B cell (primary cell): Measurements from ENCODE around the gene MEIS3. TPM values are rescaled to one million over a fixed set of nuclear protein-coding genes. Genes with fewer than 3 reads are reported as not detected.

ENCODE experiments used
- ATAC-seq: fragments of 200-7000 bp; cut with Tn5 transposase; one replicate; pipeline ENCODE4 v1.10.0; 2021; ENCODE audit warnings: low read depth, mild to moderate bottlenecking, moderate number of reproducible peaks, moderate library complexity
- CTCF ChIA-PET: fragments of 350-600 bp; sonication (Branson Sonifier 250); formaldehyde crosslinking; loops from one replicate; lab custom pipeline; 2021; ENCODE audit warnings: antibody characterized with exemption, inconsistent platforms; lab: Charles Lee
- POLR2A ChIA-PET: fragments of 350-600 bp; sonication (Branson Sonifier 250); formaldehyde crosslinking; loops from one replicate; lab custom pipeline; 2021; ENCODE audit warnings: antibody characterized with exemption; lab: Charles Lee
- DNase-seq: peaks from one replicate; pipeline ENCODE4 v3.0.0; 2013
- H2AFZ ChIP-seq: 2 replicates; pipeline ENCODE4 v1.6.1; 2012; ENCODE audit warnings: mild to moderate bottlenecking, low read depth, low read length; ENCODE audit not compliant: insufficient read depth, poor library complexity, severe bottlenecking
- H3K27ac ChIP-seq, 2 donors: 1 replicate in 1 of 2; 2 replicates in 1 of 2; pipeline ENCODE4 v1.5.1; 2012 to 2013; ENCODE audit warnings: low read length in 2 of 2, mild to moderate bottlenecking in 2 of 2, moderate library complexity in 1 of 2
- H3K27me3 ChIP-seq, 4 experiments: fragments of 200-600 bp in 1 of 4; sonication (generic) in 1 of 4; replicated peaks in 1 of 4; 1 replicate in 2 of 4; 2 replicates in 2 of 4; pipeline versions ENCODE4 v1.6.1 to v1.7.0; 2013 to 2016; ENCODE audit warnings: low read length in 3 of 4, mild to moderate bottlenecking in 2 of 4, mixed read lengths in 1 of 4, moderate library complexity in 1 of 4; ENCODE audit not compliant: insufficient read depth in 4 of 4, control insufficient read depth in 3 of 4; ENCODE audit errors: control extremely low read depth in 1 of 4
- H3K36me3 ChIP-seq, 2 experiments: replicated peaks in 1 of 2; 1 replicate in 1 of 2; 2 replicates in 1 of 2; pipeline versions ENCODE4 v1.6.1 to v1.7.1; 2013; ENCODE audit warnings: low read length in 1 of 2; ENCODE audit not compliant: insufficient read depth in 2 of 2, control insufficient read depth in 1 of 2; ENCODE audit errors: control extremely low read depth in 1 of 2, extremely low read depth in 1 of 2
- H3K4me1 ChIP-seq, 2 donors: fragments of 200-600 bp in 1 of 2; sonication (generic) in 1 of 2; 1 replicate in 1 of 2; 2 replicates in 1 of 2; pipeline versions ENCODE4 v1.5.1 to v1.6.1; 2013 to 2017; ENCODE audit warnings: low read length in 2 of 2; ENCODE audit not compliant: control insufficient read depth in 2 of 2, insufficient read depth in 2 of 2
- H3K4me2 ChIP-seq: replicated peaks from 2 replicates; pipeline ENCODE3; 2012; ENCODE audit warnings: mild to moderate bottlenecking, low read depth, low read length; ENCODE audit not compliant: poor library complexity, severe bottlenecking
- H3K4me3 ChIP-seq, 5 experiments: fragments of 200-600 bp in 1 of 5; sonication (generic) in 1 of 5; 1 replicate in 3 of 5; 2 replicates in 2 of 5; pipeline versions ENCODE4 v1.5.1 to v1.7.0; 2011 to 2016; ENCODE audit warnings: low read length in 4 of 5, mild to moderate bottlenecking in 4 of 5, low read depth in 2 of 5, control low read depth in 1 of 5, moderate library complexity in 1 of 5; ENCODE audit not compliant: insufficient read depth in 1 of 5; ENCODE audit errors: control extremely low read depth in 1 of 5, extremely low read depth in 1 of 5
- H3K79me2 ChIP-seq: fragments of 200-600 bp; sonication (generic); one replicate; pipeline ENCODE4 v1.6.0; 2016; ENCODE audit warnings: low read length; ENCODE audit not compliant: control insufficient read depth, insufficient read depth
- H3K9ac ChIP-seq: fragments of 200-600 bp; sonication (generic); 2 replicates; pipeline ENCODE4 v1.6.1; 2017; ENCODE audit warnings: mild to moderate bottlenecking, low read length, moderate library complexity
- H3K9me3 ChIP-seq, 3 donors: one replicate each; pipeline versions ENCODE4 v1.6.1 to v1.7.1; 2013; ENCODE audit warnings: low read length in 2 of 3; ENCODE audit not compliant: control insufficient read depth in 2 of 3, insufficient read depth in 1 of 3; ENCODE audit errors: control extremely low read depth in 1 of 3
- H4K20me1 ChIP-seq: 2 replicates; pipeline ENCODE4 v1.6.0; 2012; ENCODE audit warnings: mild to moderate bottlenecking, low read length; ENCODE audit not compliant: insufficient read depth, control insufficient read depth, poor library complexity, severe bottlenecking
- H3K27ac Mint-ChIP-seq: one replicate; pipeline ENCODE4 v1.8.0; 2021; ENCODE audit warnings: mixed read lengths
- H3K27me3 Mint-ChIP-seq: one replicate; pipeline ENCODE4 v1.8.0; 2021; ENCODE audit warnings: mixed read lengths
- H3K4me1 Mint-ChIP-seq: one replicate; pipeline ENCODE4 v1.8.0; 2021; ENCODE audit warnings: mixed read lengths
- H3K4me3 Mint-ChIP-seq: one replicate; pipeline ENCODE4 v1.8.0; 2021; ENCODE audit warnings: mixed read lengths
- H3K9me3 Mint-ChIP-seq: one replicate; pipeline ENCODE4 v1.8.0; 2022; ENCODE audit warnings: mixed read lengths; ENCODE audit not compliant: insufficient read depth
- EZH2 ChIP-seq: IDR thresholded peaks from 2 replicates; pipeline ENCODE4 v1.6.1; 2012; ENCODE audit warnings: borderline replicate concordance, low read depth, mild to moderate bottlenecking, moderate library complexity, low read length; ENCODE audit not compliant: insufficient read depth, poor library complexity, severe bottlenecking
- WGBS: methylation state at CpG from one replicate; pipeline ENCODE4 v1.1.5; 2013; ENCODE audit warnings: missing lambda C conversion rate; ENCODE audit not compliant: insufficient coverage; 5-methylcytosine and 5-hydroxymethylcytosine counted together
- intact Hi-C: fragments of 100-400 bp; cut with micrococcal nuclease; formaldehyde crosslinking; loops from one replicate; pipeline ENCODE4 v1.10.0; 2022
- polyA plus RNA-seq: library from polyadenylated mRNA; depleted of rRNA; stranded (reverse); fragments of >200 nt; gene quantifications from 2 replicates; pipeline ENCODE4 v1.2.3, GENCODE V29; 2012
- total RNA-seq, 2 donors: library from RNA; stranded (reverse); fragments of 120-200 nt in 1 of 2; gene quantifications; 1 replicate in 1 of 2; 2 replicates in 1 of 2; pipeline versions ENCODE4 v1.2.3 to v1.2.4, GENCODE V29; 2013 to 2022
- TF ChIP-seq, protein P1 (sequence below): fragments of 200-600 bp; IDR thresholded peaks from one replicate; pipeline ENCODE4 v1.8.0; 2022; ENCODE audit warnings: antibody characterized with exemption, mild to moderate bottlenecking

MEIS3 gene
- total and polyA plus RNA-seq, 2 donors (not counting 1 experiment from before 2014, with no cell fraction given): not detected

DNA sequence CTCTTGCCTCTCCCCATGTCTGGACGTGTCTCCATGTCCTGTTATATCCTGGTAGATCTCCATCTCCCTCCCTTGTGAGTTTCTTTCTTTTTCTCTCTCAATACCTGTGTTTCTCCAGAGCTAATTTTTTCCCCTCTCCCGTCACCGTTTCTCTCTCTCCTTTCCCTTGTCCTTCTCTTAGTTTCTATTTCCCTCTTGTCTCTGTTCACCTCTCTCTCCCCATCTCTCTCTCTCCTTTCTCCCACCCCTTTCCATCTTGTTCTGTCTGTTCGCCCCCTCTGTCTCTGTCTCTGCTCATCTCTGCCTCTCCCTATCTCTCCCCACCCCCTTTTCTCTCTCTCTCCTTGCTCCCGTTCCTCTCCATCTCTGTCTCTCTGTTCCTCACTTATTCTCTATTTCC, 39.3 kb upstream of the MEIS3 start:
- Mint-ChIP-seq H3K27me3 (peaks cover 33% of the 10 kb centered on the region), H3K9me3 (peaks cover 4% of the 10 kb centered on the region), H3K4me1 (no peaks in the 10 kb centered on the region), H3K27ac (no peak overlapping the region), H3K4me3 (no peak overlapping the region)
- Histone ChIP-seq H3K36me3 (no peaks in the 10 kb centered on the region), H3K79me2 (no peaks in the 10 kb centered on the region), H3K27me3 (peaks cover 0 to 48% (median 25%) of the 10 kb centered on the region in 4 experiments), H3K27ac (no peak overlapping the region), H4K20me1 (no peaks in the 10 kb centered on the region), H3K9me3 (peaks cover 0 to 14% (median 6%) of the 10 kb centered on the region in 3 donors), H3K4me2 (no peak overlapping the region), H3K4me3 (no peak overlapping the region), H3K4me1 (no peaks in the 10 kb centered on the region), H3K9ac (no peak overlapping the region), H2AFZ (no peak overlapping the region)
- CTCF ChIA-PET: no interaction called here
- POLR2A ChIA-PET: no interaction called here
- ATAC-seq: no peak
- TF ChIP-seq EZH2: no peak
- TF ChIP-seq, protein P1, sequence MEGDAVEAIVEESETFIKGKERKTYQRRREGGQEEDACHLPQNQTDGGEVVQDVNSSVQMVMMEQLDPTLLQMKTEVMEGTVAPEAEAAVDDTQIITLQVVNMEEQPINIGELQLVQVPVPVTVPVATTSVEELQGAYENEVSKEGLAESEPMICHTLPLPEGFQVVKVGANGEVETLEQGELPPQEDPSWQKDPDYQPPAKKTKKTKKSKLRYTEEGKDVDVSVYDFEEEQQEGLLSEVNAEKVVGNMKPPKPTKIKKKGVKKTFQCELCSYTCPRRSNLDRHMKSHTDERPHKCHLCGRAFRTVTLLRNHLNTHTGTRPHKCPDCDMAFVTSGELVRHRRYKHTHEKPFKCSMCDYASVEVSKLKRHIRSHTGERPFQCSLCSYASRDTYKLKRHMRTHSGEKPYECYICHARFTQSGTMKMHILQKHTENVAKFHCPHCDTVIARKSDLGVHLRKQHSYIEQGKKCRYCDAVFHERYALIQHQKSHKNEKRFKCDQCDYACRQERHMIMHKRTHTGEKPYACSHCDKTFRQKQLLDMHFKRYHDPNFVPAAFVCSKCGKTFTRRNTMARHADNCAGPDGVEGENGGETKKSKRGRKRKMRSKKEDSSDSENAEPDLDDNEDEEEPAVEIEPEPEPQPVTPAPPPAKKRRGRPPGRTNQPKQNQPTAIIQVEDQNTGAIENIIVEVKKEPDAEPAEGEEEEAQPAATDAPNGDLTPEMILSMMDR: no peak
- 36% methylated on average over 5 of the region's 5 CpGs for WGBS
- intact Hi-C loops: no loop called here
- DNase-seq: no peak

GRCh38 chr19:47456721-47457474, 37.6 kb upstream of the MEIS3 start:
- H3K9me3 ChIP-seq: peaks cover 0 to 14% (median 6%) of the 10 kb centered on the region in 3 donors
- H3K79me2 ChIP-seq: no peaks in the 10 kb centered on the region
- Mint-ChIP-seq H3K27me3 (peaks cover 29% of the 10 kb centered on the region), H3K4me3 (no peak overlapping the region), H3K27ac (no peak overlapping the region), H3K9me3 (peaks cover 4% of the 10 kb centered on the region), H3K4me1 (no peaks in the 10 kb centered on the region)
- ATAC-seq (no peak), DNase-seq (no peak)
- H3K27ac ChIP-seq: no peak overlapping the region
- peaks cover 0 to 55% (median 27%) of the 10 kb centered on the region in 4 experiments for H3K27me3 ChIP-seq
- no peak overlapping the region for H3K9ac ChIP-seq
- H4K20me1 ChIP-seq: no peaks in the 10 kb centered on the region
- H3K4me1 ChIP-seq: no peaks in the 10 kb centered on the region
- ChIA-PET POLR2A (no interaction called here), CTCF (no interaction called here)
- no peak overlapping the region for H3K4me3 ChIP-seq
- no peak overlapping the region for H2AFZ ChIP-seq
- WGBS: 35% methylated on average over 77 of the region's 77 CpGs
- intact Hi-C loops: no loop called here
- no peak for TF ChIP-seq EZH2
- TF ChIP-seq, protein P1: no peak
- H3K4me2 ChIP-seq: no peak overlapping the region
- H3K36me3 ChIP-seq: no peaks in the 10 kb centered on the region
